HCT116 (cell line): ENCODE results near the gene TSPAN13. TPM values are rescaled to one million over a fixed set of nuclear protein-coding genes. Genes with fewer than 3 reads are reported as not detected.

Experiments used
- ATAC-seq: fragments of 200-7000 bp; cut with Tn5 transposase; 2 replicates; pipeline ENCODE4 v1.9.1; 2020; ENCODE audit warnings: mild to moderate bottlenecking, moderate library complexity
- BruUV-seq: library from RNA; stranded (reverse); fragments of 400-500 nt; replicated peaks from 2 replicates; lab custom pipeline; 2021; lab: Mats Ljungman, UMichigan
- CTCF ChIA-PET: fragments of 300-600 bp; sonication (Branson Sonifier 250); formaldehyde crosslinking; loops from one replicate; lab custom pipeline; 2021; ENCODE audit warnings: antibody characterized with exemption; lab: Charles Lee
- POLR2A ChIA-PET: fragments of 300-600, 350-600 bp; sonication (Branson Sonifier 250); formaldehyde crosslinking; loops from one replicate; lab custom pipeline; 2021; ENCODE audit warnings: antibody characterized with exemption; lab: Charles Lee
- RAD21 ChIA-PET, 2 experiments: fragments of 300-600 bp; sonication (Branson Sonifier 250); formaldehyde crosslinking; loops; one replicate each; lab custom pipeline; 2023; ENCODE audit warnings: low total read pairs in 2 of 2; ENCODE audit not compliant: uncharacterized antibody in 2 of 2, unreplicated experiment in 2 of 2, low non-redundant PET in 1 of 2; lab: Charles Lee
- DNase-seq: peaks from one replicate; pipeline ENCODE4 v3.0.0-alpha.2; 2010; ENCODE audit warnings: low read depth, low spot score
- H2AFZ ChIP-seq: fragments of 200-600 bp; shearing (Covaris generic), sonication (generic); 2 replicates; pipeline ENCODE4 v1.6.1; 2017; ENCODE audit warnings: low read depth, mixed run types, mixed read lengths, antibody characterized with exemption, low read length; ENCODE audit not compliant: poor library complexity, severe bottlenecking
- H3K27ac ChIP-seq: 2 replicates; pipeline ENCODE4 v1.5.1; 2012; ENCODE audit warnings: low read depth, low read length
- H3K27me3 ChIP-seq: fragments of 200-600 bp; sonication (generic); 2 replicates; pipeline ENCODE4 v1.6.1; 2016; ENCODE audit warnings: mixed run types, low read length, mixed read lengths; ENCODE audit not compliant: insufficient read depth
- H3K36me3 ChIP-seq, 2 experiments: fragments of 200-500 bp in 1 of 2; fragments of 200-600 bp in 1 of 2; sonication (Bioruptor generic) in 1 of 2; sonication (generic) in 1 of 2; 2 replicates each; pipeline versions ENCODE4 v1.5.1 to v1.6.1; 2014 to 2016; ENCODE audit warnings: low read length in 2 of 2, inconsistent platforms in 1 of 2, mixed read lengths in 1 of 2, mixed run types in 1 of 2; ENCODE audit not compliant: insufficient read depth in 2 of 2, control insufficient read depth in 1 of 2
- H3K4me1 ChIP-seq, 2 experiments: fragments of 200-600 bp in 1 of 2; sonication (generic) in 1 of 2; 2 replicates each; pipeline versions ENCODE4 v1.5.1 to v1.6.1; 2012 to 2017; ENCODE audit warnings: low read length in 2 of 2, inconsistent platforms in 1 of 2, mild to moderate bottlenecking in 1 of 2, mixed read lengths in 1 of 2, mixed run types in 1 of 2, moderate library complexity in 1 of 2; ENCODE audit not compliant: insufficient read depth in 2 of 2, control insufficient read depth in 1 of 2
- H3K4me2 ChIP-seq: fragments of 200-600 bp; sonication (generic); 2 replicates; pipeline ENCODE4 v1.6.1; 2017; ENCODE audit warnings: mixed run types, low read length, mixed read lengths
- H3K4me3 ChIP-seq, 2 experiments: fragments of 200-600 bp in 1 of 2; sonication (generic) in 1 of 2; replicated peaks in 1 of 2; 2 replicates each; pipeline ENCODE4 v1.5.1; 2011 to 2016; ENCODE audit warnings: low read length in 2 of 2, control low read depth in 1 of 2, low read depth in 1 of 2, mild to moderate bottlenecking in 1 of 2, mixed read lengths in 1 of 2, mixed run types in 1 of 2
- H3K79me2 ChIP-seq: fragments of 200-600 bp; sonication (generic); 2 replicates; pipeline ENCODE4 v1.6.1; 2017; ENCODE audit warnings: mild to moderate bottlenecking, mixed run types, low read length, moderate library complexity, mixed read lengths; ENCODE audit not compliant: insufficient read depth
- H3K9ac ChIP-seq: fragments of 200-600 bp; sonication (generic); 2 replicates; pipeline ENCODE4 v1.6.1; 2016; ENCODE audit warnings: low read length, mixed read lengths
- H3K9me2 ChIP-seq: fragments of 200-600 bp; sonication (generic), shearing (Covaris generic); 2 replicates; pipeline ENCODE4 v1.6.1; 2017; ENCODE audit warnings: mixed run types, mild to moderate bottlenecking, moderate library complexity; ENCODE audit not compliant: insufficient read depth
- H3K9me3 ChIP-seq, 2 experiments: fragments of 200-500 bp in 1 of 2; fragments of 200-600 bp in 1 of 2; sonication (Bioruptor generic) in 1 of 2; sonication (generic) in 1 of 2; 2 replicates each; pipeline ENCODE4 v1.6.1; 2014 to 2017; ENCODE audit warnings: low read length in 2 of 2, mixed read lengths in 2 of 2, inconsistent platforms in 1 of 2, low read depth in 1 of 2, mild to moderate bottlenecking in 1 of 2, mixed run types in 1 of 2, moderate library complexity in 1 of 2; ENCODE audit not compliant: control insufficient read depth in 1 of 2, insufficient read depth in 1 of 2
- H4K20me1 ChIP-seq: fragments of 200-600 bp; sonication (generic), shearing (Covaris generic); 2 replicates; pipeline ENCODE4 v1.6.1; 2017; ENCODE audit warnings: mixed run types, mild to moderate bottlenecking, moderate library complexity; ENCODE audit not compliant: insufficient read depth
- CTCF ChIP-seq, 3 experiments: fragments of 200-600 bp in 1 of 3; sonication (generic) in 1 of 3; IDR thresholded peaks in 2 of 3; conservative IDR thresholded peaks in 1 of 3; 2 replicates each; pipeline ENCODE4 v1.5.1; 2012 to 2017; ENCODE audit warnings: low read depth in 2 of 3, low read length in 2 of 3, antibody characterized with exemption in 1 of 3, borderline replicate concordance in 1 of 3, control low read depth in 1 of 3, mild to moderate bottlenecking in 1 of 3, mixed read lengths in 1 of 3, mixed run types in 1 of 3, moderate library complexity in 1 of 3; ENCODE audit not compliant: insufficient read depth in 1 of 3
- EZH2phosphoT487 ChIP-seq: fragments of 200-600 bp; IDR thresholded peaks from 2 replicates; pipeline ENCODE4 v1.6.1; 2018; ENCODE audit warnings: antibody characterized with exemption, borderline replicate concordance
- FOSL1 ChIP-seq: IDR thresholded peaks from 2 replicates; pipeline ENCODE4 v1.6.1; 2012; ENCODE audit warnings: low read depth
- JUND ChIP-seq: IDR thresholded peaks from 2 replicates; pipeline ENCODE4 v1.6.1; 2012
- MAX ChIP-seq: IDR thresholded peaks from 2 replicates; pipeline ENCODE4 v1.6.1; 2012
- REST ChIP-seq: IDR thresholded peaks from 2 replicates; pipeline ENCODE4 v1.6.1; 2012; ENCODE audit warnings: low read depth
- SIN3A ChIP-seq: IDR thresholded peaks from 2 replicates; pipeline ENCODE4 v1.6.1; 2012; ENCODE audit warnings: low read depth
- ZFX ChIP-seq: fragments of 450-650 bp; IDR thresholded peaks from 2 replicates; pipeline ENCODE4 v1.6.1; 2017
- intact Hi-C: fragments of 100-400 bp; cut with micrococcal nuclease; formaldehyde crosslinking; loops from 2 replicates; pipeline ENCODE4 v1.10.0; 2022
- total RNA-seq: library from RNA; stranded (reverse); gene quantifications from one replicate; pipeline ENCODE4 v1.2.1, GENCODE V29; 2021; ENCODE audit not compliant: unreplicated experiment

Gene TSPAN13
- total RNA-seq, 1 experiment from 2014 or later, result 18.5 TPM

- TF ChIP-seq REST (no peak), EZH2phosphoT487 (no peak), FOSL1 (no peak)
- TF ChIP-seq, all 23 proteins: peak for 0
These were observed 4.5 kb downstream of the TSPAN13 start (continued) for GRCh38 chr7:16758036-16758435.

DNA sequence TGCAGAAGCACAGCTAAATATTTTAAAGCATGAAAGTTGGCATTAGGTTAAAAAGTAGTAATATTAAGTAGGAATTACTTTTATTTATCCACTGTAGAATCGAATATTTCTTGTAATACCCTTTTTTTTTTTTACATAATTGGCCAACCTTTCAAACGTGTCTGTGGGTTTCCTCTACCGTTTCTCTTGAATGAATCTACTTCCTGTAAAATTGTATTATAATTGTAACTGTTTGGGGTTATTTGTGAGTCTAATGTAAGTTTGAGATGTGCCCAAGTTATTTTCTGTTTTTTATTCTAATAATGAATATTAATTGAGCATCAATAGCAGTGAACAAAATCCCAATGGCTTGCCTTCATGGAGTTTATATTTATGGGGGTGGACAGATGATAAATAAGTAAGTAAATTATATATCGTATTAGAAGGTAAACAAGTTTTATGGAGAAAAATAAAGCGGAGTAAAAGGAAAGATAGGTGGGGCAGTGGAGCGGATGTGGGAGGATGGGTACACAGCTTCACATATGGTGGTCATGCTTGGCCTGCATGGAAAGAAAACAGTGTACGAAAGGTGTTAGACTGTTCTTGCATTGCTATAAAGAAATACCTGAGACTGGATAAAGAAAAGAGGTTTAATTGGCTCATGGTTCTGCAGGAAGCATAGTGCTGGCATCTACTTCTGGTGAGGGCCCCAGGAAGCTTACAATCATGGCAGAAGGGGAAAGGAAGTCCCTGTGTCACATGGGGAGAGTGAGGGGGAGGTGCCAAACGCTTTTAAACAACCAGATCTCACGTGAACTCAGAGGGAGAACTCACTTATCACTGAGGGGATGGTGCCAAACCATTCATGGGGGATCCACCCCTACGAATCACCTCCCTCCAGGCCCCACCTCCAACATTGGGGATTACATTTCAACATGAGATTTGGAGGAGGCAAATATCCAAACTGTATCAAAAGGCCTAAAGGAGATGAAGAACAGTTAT lies 5.4 kb downstream of the TSPAN13 start:
- Histone ChIP-seq H3K9me2 (no peaks in the 10 kb centered on the region), H3K79me2 (0 out of 2 replicates have a peak, but pooled peaks cover 7% of the 10 kb centered on the region), H3K4me2 (no peak overlapping the region), H3K4me1 (peaks cover 3 to 9% of the 10 kb centered on the region in 2 experiments; a peak in 2 of 4 replicates), H3K36me3 (no peaks in the 10 kb centered on the region), H3K4me3 (no peak overlapping the region), H3K9ac (no peak overlapping the region), H3K27me3 (no peaks in the 10 kb centered on the region), H3K27ac (no peak overlapping the region), H4K20me1 (no peaks in the 10 kb centered on the region), H3K9me3 (no peaks in the 10 kb centered on the region), H2AFZ (no peak overlapping the region)
- no peak for TF ChIP-seq REST
- no peak for TF ChIP-seq SIN3A
- no peak for TF ChIP-seq CTCF (IDR thresholded peaks at IDR 0.05 in 2 of 3, conservative IDR thresholded peaks at IDR 0.05 in 1 of 3; ENCODE audit: borderline replicate concordance in 1 of 3, insufficient read depth in 1 of 3, low read depth in 2 of 3, low read length in 2 of 3)
- TF ChIP-seq ZFX, result no peak
- no peak for TF ChIP-seq JUND
- no peak for TF ChIP-seq MAX
- ChIA-PET POLR2A (no interaction called here), CTCF (no interaction called here), RAD21 (no interaction called here)
- BruUV-seq, result no TSS peak
- ATAC-seq (no peak), DNase-seq (no peak)
- intact Hi-C loops, result no loop called here
